Measurements from ENCODE around the gene GOLGA6C. TPM values are rescaled to one million over a fixed set of nuclear protein-coding genes. Genes with fewer than 3 reads are reported as not detected.
"Not testable (repeated sequence)": the region's sequence is repeated elsewhere in the genome, so short reads cannot be mapped to it uniquely, and the experiment has no call there.

Gene GOLGA6C
- total RNA-seq, 1 experiment from 2014 or later = not detected

DNA sequence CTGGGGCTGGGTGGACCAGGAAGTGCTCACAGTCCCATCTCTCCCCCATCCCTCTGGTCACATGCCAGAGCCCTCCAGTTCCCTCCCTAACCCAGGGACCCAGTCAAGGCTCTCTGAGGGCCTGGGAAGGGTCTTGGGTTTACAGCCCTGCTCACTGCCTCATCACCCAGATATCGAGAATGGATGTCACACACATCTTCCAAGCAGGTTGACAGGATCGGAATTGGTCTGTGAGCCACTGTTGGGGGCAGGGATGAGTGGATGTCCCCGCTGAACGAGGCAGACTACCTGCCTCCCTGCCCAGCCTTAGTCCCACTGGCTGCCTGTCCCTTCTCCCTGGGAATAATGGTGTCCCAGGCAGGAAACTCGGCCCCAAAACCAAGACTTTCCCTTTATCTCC lies 20.0 kb upstream of the GOLGA6C start:
- DNase-seq (ENCODE audit: low spot score) = no peak
- in situ Hi-C loops (cut with HindIII; ENCODE audit: low sequenced_read_pairs) = no loop called here

DNA sequence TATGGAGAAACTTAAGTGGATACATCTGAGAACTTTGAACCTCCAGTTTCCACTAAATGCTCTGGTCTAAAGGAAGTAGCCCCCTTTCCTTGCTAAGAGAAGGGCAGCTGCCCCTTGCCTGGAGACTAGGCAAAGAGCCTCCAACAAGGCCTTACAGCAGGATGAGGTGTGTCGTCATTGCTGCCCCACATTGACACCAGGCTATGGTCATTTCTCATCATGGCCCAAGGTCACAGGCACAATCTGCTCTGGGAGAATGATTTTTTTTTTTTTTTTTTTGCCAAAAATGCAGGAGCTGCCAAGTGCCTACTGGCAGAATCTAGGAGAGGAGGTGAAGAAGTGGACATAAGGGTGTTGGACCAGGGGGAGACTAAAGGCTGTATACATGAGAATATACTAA lies 12.4 kb upstream of the GOLGA6C start:
- DNase-seq (ENCODE audit: low spot score); in situ Hi-C loops (cut with HindIII; ENCODE audit: low sequenced_read_pairs): not testable (repeated sequence)

DNA sequence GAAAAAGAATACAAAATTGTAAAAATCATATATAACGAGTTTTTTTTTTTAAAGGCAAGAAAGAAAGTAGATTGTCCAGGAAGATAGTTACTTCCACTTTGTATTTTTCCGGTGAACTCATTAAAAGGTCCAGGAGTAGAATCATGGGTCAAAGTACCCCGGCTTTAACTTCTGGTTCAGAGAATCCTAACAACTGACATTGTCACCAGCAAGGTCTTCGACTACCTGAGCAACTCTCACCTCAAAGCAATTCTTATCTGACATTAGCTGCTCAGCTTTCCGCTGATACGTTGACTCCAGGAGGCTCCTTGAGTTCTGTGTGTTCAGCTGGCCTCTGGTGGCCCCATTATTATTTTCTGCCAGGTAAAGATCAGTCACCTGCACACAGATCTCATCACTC lies 9.1 kb upstream of the GOLGA6C start:
- in situ Hi-C loops (cut with HindIII; ENCODE audit: low sequenced_read_pairs) = not testable (repeated sequence)

DNA sequence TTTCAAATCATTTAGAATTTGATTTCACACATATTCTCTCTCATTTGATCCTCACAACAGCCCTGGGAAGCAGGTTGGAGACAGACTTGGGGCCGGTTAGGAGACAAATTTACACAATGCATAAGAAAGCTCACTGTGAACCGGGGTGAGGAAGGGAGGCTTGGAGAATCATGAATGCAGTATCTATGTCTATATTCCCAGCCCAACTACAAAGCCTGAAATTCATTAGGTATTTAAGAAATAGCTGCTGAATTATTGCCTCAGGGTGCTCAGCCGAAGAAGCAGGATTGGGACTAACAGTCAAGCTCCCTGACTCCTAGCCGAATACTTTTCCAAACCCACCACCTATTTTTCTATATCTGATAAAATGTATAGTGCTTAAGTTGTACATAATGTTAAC lies 8.4 kb upstream of the GOLGA6C start:
- in situ Hi-C loops (cut with HindIII; ENCODE audit: low sequenced_read_pairs) = no loop called here

More for the DNA sequence above, 9.1 kb upstream of the GOLGA6C start:
- not testable (repeated sequence) for DNase-seq (ENCODE audit: low spot score)

DNA sequence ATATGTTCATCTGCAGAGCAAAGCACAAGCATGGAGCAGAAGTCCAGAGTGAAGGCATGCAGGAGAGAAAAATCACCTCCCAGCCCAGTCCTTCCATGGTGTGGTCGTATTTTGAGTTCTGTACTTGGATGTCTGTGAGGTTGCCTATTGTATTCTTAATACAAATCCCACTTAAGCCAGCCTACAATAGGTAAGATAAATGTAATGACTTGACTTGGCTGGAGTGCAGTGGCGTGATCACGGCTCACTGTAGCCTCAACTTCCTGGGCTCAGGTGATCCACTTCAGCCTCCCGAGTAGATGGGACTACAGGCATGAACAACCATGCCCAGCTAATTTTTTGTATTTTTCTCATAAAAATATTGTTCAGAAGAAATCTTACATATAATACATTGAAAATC lies 6.8 kb upstream of the GOLGA6C start:
- DNase-seq (ENCODE audit: low spot score); in situ Hi-C loops (cut with HindIII; ENCODE audit: low sequenced_read_pairs): not testable (repeated sequence)

More for the DNA sequence above, 8.4 kb upstream of the GOLGA6C start:
- DNase-seq (ENCODE audit: low spot score) = no peak

DNA sequence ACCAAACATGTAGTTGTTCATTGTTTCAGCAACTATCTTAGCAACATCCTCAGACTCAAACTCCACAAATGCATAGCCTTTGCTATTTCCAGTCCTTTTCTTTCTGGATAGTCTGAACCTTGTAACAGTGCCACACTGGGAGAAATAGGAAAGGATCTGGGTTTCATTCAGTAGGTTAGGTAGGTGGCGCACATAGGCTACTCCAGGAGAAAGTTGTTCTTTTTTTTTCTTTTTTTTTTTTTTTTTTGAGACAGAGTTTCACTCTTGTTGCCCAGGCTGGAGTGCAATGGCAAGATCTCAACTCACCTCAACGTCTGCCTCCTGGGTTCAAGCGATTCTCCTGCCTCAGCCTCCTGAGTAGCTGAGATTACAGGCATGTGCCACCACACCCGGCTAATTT lies 5.8 kb upstream of the GOLGA6C start:
- in situ Hi-C loops (cut with HindIII; ENCODE audit: low sequenced_read_pairs); DNase-seq (ENCODE audit: low spot score): not testable (repeated sequence)

DNA sequence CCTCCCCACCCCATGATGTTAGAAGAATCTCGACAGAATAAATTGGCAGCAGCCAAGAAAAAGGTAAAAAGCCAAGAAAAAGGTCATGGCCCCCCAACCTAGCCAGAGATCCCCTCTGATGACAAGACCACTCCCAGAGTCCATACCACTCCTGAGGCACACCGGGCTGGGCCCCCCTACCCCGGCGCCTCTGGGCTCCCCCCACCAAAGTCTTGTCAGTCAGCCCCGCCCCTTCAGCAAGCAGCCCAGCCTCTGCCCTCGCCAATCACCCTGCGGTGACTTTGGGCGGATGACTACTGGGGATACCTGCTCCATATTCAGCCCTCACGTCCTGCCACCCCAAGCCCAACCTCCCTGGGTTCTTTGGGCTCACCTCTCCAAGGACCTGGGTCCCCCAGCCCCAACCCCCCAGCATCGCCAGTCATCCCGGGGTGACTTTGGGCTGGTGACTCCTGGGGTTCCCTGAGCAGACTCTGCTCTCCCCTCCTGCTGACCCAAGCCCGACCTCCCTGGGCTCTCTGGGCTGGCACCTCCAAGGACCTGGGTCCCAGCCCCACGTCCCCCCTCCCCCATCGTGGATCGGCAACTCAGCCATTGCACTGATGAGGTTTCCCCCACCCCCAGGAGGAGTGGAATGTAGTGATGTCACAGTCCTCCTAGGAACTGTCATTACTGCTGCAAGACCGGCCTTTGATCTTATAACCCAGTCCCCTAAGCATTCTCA lies 648 bp downstream of the GOLGA6C start:
- in situ Hi-C loops (cut with HindIII; ENCODE audit: low sequenced_read_pairs) = not testable (repeated sequence)

DNA sequence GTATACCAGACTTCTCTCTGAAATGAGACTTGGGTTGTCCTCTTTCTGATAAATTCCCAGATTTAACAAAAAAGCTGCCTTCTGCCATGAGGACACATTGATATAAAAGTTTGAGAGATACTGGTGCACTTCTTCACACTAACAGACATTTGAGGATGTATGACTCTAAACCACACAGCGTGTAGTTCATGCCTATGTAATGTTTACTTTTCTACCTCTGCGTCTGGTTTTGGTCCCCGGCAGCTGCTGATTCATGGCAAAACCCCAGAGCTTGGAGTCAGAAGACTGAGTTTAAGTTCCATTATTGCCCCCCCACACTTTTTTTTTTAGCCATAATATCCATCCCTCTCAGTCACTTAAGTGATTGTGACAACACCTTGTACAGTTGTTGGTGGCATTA lies 1.7 kb downstream of the GOLGA6C start:
- in situ Hi-C loops (cut with HindIII; ENCODE audit: low sequenced_read_pairs) = not testable (repeated sequence)

More for the DNA sequence above, 648 bp downstream of the GOLGA6C start:
- not testable (repeated sequence) for DNase-seq (ENCODE audit: low spot score)

DNA sequence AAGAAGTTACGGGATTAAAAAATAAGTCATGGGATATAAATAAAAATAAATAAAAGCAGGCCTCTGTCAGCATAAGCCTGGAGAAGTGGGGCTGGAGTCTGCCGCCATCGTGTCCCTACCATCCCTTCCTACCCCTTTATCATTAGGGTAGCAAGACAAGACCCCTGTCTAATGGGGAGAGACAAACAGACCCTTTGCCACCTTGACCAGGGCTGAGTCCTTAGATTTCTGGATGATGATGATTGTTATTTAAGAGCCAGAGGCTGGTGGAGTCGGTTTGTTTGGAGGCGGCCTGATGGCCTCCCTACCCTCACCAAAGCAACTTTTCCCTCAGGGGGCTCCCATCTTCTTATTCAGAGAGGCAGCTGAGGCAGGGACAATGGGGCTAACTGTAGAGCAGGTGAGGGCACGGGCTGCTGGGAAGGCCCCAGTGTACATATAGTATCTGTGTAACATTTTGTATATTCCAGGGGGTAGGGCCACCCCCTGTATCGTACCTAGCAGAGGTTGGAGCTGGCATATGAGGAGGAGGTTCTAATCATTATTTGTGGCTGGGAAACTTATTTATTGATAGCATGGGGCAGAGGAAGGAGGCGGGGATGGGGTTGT lies 15.7 kb downstream of the GOLGA6C start:
- in situ Hi-C loops (cut with HindIII; ENCODE audit: low sequenced_read_pairs) = not testable (repeated sequence)

More for the DNA sequence above, 1.7 kb downstream of the GOLGA6C start:
- DNase-seq (ENCODE audit: low spot score) = not testable (repeated sequence)

DNA sequence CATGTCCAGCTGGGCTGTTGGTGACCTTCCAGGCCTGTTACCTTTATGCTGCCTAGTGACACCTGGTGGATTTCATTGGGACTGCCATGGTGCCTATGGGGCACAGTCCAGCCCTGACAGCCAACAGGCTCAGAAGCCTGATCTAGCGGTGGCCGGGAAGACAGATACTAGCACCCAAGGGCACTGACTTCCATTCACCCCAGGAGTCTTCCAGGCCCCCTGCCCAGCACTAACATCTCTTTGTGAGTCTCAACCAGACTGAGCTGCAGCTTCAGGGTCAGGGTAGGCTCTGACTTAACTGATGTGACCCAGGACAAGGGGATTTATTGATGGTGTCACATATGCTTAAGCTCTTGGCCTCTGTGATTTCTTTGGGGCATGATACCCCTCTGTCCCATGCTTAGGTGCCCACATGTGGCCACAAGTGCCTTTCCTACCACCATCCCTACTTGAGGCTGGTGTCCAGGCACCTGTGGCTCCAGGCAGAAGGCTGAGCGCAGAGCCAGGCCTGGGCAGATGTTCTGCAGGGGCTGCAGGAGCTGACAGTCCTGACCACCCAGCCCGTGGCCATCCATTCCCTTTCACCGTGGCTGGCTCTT lies 16.5 kb downstream of the GOLGA6C start:
- peak; percentile 22 for DNase-seq (ENCODE audit: low spot score)
- in situ Hi-C loops (cut with HindIII; ENCODE audit: low sequenced_read_pairs) = not testable (repeated sequence)

More for the DNA sequence above, 15.7 kb downstream of the GOLGA6C start:
- DNase-seq (ENCODE audit: low spot score) = not testable (repeated sequence)

DNA sequence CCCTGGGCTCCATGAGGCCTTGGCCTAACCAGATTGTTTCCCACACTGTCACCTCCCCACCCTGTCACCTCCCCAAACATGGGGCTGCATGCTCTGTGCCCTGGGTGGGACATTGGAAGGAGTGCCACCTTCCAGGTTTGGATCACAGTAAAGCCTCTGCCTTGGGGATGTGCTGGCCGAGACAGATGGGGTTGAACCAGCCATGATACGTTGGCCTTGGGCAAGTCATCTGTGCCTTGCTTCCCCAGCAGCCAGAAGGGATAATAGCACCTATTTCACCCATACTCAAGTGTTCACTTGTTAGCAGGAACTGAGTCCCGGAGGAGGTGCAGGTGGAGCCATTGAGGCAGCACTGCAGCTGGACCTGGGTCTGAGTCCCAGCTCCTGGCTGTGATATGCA lies 17.5 kb downstream of the GOLGA6C start:
- DNase-seq (ENCODE audit: low spot score); in situ Hi-C loops (cut with HindIII; ENCODE audit: low sequenced_read_pairs): not testable (repeated sequence)

DNA sequence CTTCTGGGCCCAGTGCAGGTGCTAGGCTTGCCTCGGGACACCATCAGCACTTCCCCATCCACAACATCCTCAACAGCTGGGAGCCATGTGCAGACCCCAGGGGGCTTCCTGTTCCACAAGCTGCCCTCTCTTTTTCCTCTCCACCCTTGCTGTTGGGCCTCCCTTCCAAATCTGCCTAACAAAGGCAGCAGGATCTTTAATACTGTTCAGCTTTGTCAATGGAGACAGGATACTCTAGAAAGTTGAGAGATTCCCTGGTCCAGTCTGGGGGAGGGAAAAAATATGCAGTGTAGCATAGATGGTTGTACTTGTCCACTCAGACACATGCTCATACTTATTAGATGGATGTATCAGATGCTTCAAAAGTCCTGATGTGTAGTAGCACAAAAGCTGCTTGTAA lies 20.4 kb downstream of the GOLGA6C start:
- in situ Hi-C loops (cut with HindIII; ENCODE audit: low sequenced_read_pairs); DNase-seq (ENCODE audit: low spot score): not testable (repeated sequence)

DNA sequence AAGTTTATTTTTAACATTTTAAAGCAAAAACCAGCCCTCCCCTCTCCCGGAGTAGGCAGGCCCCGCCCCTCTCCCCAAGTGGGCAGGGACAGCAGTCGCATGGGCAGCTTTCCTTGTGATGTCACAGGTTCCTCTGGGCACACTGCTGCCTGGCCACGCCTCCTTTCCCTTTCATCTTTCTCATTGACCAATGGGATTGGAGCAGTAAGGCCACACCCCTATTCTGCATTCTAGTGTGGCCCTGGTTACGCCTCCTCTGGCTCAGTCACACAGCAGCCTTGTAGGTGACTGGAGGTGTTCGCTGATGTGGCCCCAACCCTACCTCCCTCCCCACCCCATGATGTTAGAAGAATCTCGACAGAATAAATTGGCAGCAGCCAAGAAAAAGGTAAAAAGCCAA lies 24.4 kb downstream of the GOLGA6C start, which contains the start of gene GOLGA6D:
Gene GOLGA6D (plus strand): TSS at position 264 of the 400 bp plus-strand sequence. CDS start 41 bp downstream, at position 305.
- in situ Hi-C loops (cut with HindIII; ENCODE audit: low sequenced_read_pairs); DNase-seq (ENCODE audit: low spot score): not testable (repeated sequence)

DNA sequence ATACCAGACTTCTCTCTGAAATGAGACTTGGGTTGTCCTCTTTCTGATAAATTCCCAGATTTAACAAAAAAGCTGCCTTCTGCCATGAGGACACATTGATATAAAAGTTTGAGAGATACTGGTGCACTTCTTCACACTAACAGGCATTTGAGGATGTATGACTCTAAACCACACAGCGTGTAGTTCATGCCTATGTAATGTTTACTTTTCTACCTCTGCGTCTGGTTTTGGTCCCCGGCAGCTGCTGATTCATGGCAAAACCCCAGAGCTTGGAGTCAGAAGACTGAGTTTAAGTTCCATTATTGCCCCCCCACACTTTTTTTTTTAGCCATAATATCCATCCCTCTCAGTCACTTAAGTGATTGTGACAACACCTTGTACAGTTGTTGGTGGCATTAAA lies 26.0 kb downstream of the GOLGA6C start:
- DNase-seq (ENCODE audit: low spot score); in situ Hi-C loops (cut with HindIII; ENCODE audit: low sequenced_read_pairs): not testable (repeated sequence)

DNA sequence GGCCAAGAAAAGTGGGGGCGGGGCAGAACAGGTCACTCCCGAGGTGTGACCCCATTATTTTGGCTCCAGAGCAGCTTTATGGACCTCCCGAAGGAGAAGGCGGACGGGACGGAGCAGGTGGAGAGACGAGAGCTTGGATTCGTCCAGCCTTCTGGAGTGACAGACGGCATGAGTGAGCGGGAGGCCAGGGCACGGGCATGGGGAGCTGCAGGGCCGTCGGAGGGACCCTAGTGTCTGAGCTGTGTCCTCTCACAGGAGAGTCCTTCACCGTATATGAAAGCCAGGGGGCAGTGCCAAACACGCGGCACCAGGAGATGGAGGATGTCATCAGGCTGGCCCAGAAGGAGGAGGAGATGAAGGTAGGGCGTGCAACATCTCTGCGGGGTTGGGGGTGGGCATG lies 35.5 kb downstream of the GOLGA6C start:
- DNase-seq (ENCODE audit: low spot score) = not testable (repeated sequence)

DNA sequence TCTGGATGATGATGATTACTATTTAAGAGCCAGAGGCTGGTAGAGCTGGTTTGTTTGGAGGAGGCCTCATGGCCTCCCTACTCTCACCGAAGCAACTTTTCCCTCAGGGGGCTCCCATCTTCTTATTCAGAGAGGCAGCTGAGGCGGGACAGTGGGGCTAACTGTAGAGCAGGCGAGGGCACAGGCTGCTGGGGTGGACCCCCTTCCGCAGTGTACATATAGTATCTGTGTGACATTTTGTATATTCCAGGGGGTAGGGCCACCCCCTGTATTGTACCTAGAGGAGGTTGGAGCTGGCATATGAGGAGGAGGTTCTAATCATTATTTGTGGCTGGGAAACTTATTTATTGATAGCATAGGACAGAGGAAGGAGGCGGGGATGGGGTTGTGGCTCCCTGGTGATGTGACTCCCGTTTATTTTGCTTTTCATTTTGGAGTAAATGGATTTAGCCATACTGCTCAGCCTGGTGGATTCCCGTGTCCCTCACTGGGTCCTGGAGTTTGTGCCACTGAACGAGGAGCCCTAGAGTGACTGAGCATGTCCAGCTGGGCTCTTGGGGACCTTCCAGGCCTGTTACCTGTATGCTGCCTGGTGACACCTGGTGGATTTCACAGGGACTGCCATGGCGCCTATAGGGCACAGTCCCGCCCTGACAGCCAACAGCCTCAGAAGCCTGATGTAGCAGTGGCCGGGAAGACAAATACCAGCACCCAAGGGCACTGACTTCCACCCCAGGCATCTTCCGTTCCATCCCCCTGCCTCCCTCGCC lies 40.6 kb downstream of the GOLGA6C start:
- DNase-seq (ENCODE audit: low spot score); in situ Hi-C loops (cut with HindIII; ENCODE audit: low sequenced_read_pairs): not testable (repeated sequence)

More for the DNA sequence above, 35.5 kb downstream of the GOLGA6C start:
- in situ Hi-C loops (cut with HindIII; ENCODE audit: low sequenced_read_pairs) = not testable (repeated sequence)

DNA sequence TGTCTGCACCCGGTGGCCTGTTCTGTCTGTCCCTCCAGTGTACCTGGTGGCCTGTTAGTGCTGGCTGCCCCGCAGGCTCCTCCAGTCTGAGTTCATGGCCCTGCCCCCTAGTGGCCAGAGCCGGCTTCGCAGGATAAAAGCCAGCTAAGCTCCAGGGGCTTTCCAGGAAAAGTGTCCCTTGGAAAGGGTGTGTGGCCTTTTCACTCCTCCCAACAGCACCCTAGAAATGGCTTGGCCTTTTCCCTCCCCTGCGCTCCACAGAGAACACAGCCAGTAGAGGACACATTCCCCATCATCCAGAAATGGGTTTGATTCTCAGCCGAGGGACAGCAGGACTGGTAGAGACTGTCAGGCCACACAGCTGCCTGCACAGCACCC lies 41.2 kb downstream of the GOLGA6C start:
- in situ Hi-C loops (cut with HindIII; ENCODE audit: low sequenced_read_pairs); DNase-seq (ENCODE audit: low spot score): not testable (repeated sequence)

DNA sequence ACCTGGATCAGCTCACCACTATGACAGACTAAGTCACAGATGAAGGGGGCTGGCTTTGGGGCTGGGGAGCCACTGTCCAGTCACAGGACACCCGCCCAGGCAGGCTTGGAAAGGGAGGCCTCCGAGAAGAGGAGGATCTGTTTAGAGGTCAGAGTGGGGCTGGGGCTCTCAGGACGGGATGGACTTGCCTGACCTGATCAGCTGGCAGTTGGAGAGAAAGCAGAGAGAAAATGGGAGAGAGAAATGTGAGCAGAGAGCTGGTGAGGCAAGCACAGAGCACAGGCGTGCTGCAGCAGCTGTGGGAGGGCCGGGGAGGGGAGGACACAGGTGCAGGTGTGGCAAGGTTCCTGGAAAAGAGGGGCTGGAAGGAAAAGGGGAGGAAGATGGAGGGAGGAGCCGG lies 41.9 kb downstream of the GOLGA6C start:
- DNase-seq (ENCODE audit: low spot score); in situ Hi-C loops (cut with HindIII; ENCODE audit: low sequenced_read_pairs): not testable (repeated sequence)

DNA sequence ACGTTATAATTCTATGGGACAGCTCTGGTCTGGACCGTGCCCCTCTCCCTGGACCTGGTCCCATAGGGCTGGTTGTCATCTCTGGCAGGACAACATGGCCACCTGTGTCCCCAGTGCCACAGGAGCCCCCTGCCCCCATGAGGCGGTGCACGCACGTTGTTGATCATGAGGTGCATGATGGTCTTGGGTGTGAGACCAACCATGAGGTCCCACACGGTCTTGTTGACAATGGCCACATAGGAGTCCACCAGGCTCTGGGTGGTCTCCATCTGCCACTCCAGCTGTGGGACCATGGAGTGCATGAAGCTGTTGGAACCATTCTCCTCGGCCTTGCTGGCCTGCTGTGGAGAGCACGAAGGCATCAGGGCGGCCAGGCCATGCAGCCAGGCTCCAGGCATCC lies 44.2 kb downstream of the GOLGA6C start:
- in situ Hi-C loops (cut with HindIII; ENCODE audit: low sequenced_read_pairs) = no loop called here
- DNase-seq (ENCODE audit: low spot score) = no peak

Data from G401 (cell line).